ENCODE data around the gene CCDC88B. TPM values are rescaled to one million over a fixed set of nuclear protein-coding genes. Genes with fewer than 3 reads are reported as not detected.

The CCDC88B gene
- total and polyA plus RNA-seq, 10 of the 15 experiments (the other 5 are each of a cell fraction or from before 2014, with no cell fraction given), result 0.24 to 66.0 (median 19.2) TPM

DNA sequence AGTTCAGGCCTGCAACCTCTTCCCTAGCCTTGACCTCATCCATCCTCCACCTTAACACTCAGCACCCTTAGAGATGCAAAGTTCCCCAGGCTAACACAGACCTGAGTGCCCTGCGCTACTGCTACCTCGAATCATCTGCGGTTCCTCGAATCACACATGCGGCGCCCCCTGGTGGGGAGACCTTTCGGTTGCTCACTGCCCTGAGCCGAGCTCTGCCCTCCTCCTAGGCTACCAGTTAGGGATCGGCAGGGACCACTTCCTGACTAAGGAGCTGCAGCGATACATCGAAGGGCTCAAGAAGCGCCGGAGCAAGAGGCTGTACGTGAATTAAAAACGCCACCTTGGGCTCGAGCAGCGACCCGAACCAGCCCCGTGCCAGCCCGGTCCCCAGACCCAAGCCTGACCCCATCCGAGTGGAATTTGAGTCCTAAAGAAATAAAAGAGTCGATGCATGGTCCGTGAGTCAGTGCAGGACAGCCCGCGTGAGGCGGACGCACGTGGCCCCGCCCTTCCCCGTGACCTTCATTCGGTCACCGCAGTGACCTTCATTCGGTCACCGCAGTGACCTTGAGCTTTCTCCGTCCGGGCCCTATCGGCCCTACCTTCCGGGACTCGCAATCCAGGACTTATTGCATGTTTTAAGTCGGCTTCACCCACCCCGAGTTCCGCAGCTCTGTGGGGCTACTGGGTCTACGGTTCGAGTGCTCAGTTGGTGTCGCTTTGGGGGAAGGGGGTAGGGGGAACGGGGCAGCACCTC is 35.5 kb upstream of the CCDC88B start (continued):
- no peak for TF ChIP-seq TCF7 (IDR thresholded peaks at IDR 0.05; ENCODE audit: borderline replicate concordance)
- no peak for TF ChIP-seq EGR1 (IDR thresholded peaks at IDR 0.05; ENCODE audit: borderline replicate concordance in 1 of 2, low read depth in 2 of 2, low read length in 2 of 2)
- TF ChIP-seq SMAD1 (IDR thresholded peaks at IDR 0.05; ENCODE audit: low read depth, partially characterized antibody), result no peak
- TF ChIP-seq TCF12 (IDR thresholded peaks at IDR 0.05; ENCODE audit: low read depth, low read length), result no peak
- TF ChIP-seq FOXM1 (IDR thresholded peaks at IDR 0.05; ENCODE audit: low read depth, low read length), result no peak
- no peak for TF ChIP-seq BRCA1 (IDR thresholded peaks at IDR 0.05; ENCODE audit: low read depth, low read length)
- peak; percentile 69; the same call in 1 of the 2 replicates for TF ChIP-seq BACH1 (IDR thresholded peaks at IDR 0.05; ENCODE audit: borderline replicate concordance)
- TF ChIP-seq, protein P1, sequence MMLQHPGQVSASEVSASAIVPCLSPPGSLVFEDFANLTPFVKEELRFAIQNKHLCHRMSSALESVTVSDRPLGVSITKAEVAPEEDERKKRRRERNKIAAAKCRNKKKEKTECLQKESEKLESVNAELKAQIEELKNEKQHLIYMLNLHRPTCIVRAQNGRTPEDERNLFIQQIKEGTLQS (IDR thresholded peaks at IDR 0.05; ENCODE audit: borderline replicate concordance, extremely low read depth, low read depth, low read length), result no peak
- TF ChIP-seq NFIC (IDR thresholded peaks at IDR 0.05; ENCODE audit: low read depth, low read length), result no peak
- TF ChIP-seq HDGF (IDR thresholded peaks at IDR 0.05), result no peak; the same call in 1 of the 2 replicates
- TF ChIP-seq SUPT20H (IDR thresholded peaks at IDR 0.05; ENCODE audit: borderline replicate concordance, control insufficient read depth, low read depth, low read length), result no peak
- peak; percentile 59 to 70; a peak in 3 of 4 replicates for TF ChIP-seq IKZF2 (IDR thresholded peaks at IDR 0.05)
- TF ChIP-seq, protein P2, sequence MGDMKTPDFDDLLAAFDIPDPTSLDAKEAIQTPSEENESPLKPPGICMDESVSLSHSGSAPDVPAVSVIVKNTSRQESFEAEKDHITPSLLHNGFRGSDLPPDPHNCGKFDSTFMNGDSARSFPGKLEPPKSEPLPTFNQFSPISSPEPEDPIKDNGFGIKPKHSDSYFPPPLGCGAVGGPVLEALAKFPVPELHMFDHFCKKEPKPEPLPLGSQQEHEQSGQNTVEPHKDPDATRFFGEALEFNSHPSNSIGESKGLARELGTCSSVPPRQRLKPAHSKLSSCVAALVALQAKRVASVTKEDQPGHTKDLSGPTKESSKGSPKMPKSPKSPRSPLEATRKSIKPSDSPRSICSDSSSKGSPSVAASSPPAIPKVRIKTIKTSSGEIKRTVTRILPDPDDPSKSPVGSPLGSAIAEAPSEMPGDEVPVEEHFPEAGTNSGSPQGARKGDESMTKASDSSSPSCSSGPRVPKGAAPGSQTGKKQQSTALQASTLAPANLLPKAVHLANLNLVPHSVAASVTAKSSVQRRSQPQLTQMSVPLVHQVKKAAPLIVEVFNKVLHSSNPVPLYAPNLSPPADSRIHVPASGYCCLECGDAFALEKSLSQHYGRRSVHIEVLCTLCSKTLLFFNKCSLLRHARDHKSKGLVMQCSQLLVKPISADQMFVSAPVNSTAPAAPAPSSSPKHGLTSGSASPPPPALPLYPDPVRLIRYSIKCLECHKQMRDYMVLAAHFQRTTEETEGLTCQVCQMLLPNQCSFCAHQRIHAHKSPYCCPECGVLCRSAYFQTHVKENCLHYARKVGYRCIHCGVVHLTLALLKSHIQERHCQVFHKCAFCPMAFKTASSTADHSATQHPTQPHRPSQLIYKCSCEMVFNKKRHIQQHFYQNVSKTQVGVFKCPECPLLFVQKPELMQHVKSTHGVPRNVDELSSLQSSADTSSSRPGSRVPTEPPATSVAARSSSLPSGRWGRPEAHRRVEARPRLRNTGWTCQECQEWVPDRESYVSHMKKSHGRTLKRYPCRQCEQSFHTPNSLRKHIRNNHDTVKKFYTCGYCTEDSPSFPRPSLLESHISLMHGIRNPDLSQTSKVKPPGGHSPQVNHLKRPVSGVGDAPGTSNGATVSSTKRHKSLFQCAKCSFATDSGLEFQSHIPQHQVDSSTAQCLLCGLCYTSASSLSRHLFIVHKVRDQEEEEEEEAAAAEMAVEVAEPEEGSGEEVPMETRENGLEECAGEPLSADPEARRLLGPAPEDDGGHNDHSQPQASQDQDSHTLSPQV (IDR thresholded peaks at IDR 0.05), result no peak
- no peak for TF ChIP-seq FOXK2 (IDR thresholded peaks at IDR 0.05)
- TF ChIP-seq RELA (IDR thresholded peaks at IDR 0.05; ENCODE audit: borderline replicate concordance, partially characterized antibody), result no peak
- TF ChIP-seq, protein P3, sequence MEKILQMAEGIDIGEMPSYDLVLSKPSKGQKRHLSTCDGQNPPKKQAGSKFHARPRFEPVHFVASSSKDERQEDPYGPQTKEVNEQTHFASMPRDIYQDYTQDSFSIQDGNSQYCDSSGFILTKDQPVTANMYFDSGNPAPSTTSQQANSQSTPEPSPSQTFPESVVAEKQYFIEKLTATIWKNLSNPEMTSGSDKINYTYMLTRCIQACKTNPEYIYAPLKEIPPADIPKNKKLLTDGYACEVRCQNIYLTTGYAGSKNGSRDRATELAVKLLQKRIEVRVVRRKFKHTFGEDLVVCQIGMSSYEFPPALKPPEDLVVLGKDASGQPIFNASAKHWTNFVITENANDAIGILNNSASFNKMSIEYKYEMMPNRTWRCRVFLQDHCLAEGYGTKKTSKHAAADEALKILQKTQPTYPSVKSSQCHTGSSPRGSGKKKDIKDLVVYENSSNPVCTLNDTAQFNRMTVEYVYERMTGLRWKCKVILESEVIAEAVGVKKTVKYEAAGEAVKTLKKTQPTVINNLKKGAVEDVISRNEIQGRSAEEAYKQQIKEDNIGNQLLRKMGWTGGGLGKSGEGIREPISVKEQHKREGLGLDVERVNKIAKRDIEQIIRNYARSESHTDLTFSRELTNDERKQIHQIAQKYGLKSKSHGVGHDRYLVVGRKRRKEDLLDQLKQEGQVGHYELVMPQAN (conservative IDR thresholded peaks at IDR 0.05), result peak; percentile 56; the same call in 1 of the 2 replicates
- peak; percentile 61 for TF ChIP-seq KLF5 (IDR thresholded peaks at IDR 0.05; ENCODE audit: partially characterized antibody)
- TF ChIP-seq LARP7 (IDR thresholded peaks at IDR 0.05), result peak; percentile 88
- TF ChIP-seq, protein P4, sequence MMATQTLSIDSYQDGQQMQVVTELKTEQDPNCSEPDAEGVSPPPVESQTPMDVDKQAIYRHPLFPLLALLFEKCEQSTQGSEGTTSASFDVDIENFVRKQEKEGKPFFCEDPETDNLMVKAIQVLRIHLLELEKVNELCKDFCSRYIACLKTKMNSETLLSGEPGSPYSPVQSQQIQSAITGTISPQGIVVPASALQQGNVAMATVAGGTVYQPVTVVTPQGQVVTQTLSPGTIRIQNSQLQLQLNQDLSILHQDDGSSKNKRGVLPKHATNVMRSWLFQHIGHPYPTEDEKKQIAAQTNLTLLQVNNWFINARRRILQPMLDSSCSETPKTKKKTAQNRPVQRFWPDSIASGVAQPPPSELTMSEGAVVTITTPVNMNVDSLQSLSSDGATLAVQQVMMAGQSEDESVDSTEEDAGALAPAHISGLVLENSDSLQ (IDR thresholded peaks at IDR 0.05), result peak; percentile 30
- no peak for TF ChIP-seq ZNF384 (IDR thresholded peaks at IDR 0.05; ENCODE audit: borderline replicate concordance, low read depth, low read length)
- TF ChIP-seq NRF1 (conservative IDR thresholded peaks at IDR 0.05; ENCODE audit: low read depth, low read length), result no peak
- TF ChIP-seq MEF2B (IDR thresholded peaks at IDR 0.05; ENCODE audit: partially characterized antibody, poor library complexity, severe bottlenecking), result peak; percentile 44
- no peak for TF ChIP-seq RBBP5 (conservative IDR thresholded peaks at IDR 0.05)
